GM18505 (cell line): Measurements from ENCODE around the gene EPN3.

Source experiments
- ATAC-seq: cut with Tn5 transposase; IDR thresholded peaks from one replicate; pipeline ENCODE4 v1.9.1; 2021; ENCODE audit not compliant: unreplicated experiment
- POLR2A ChIP-seq: IDR thresholded peaks from 4 replicates; pipeline ENCODE4 v1.6.1; 2011; ENCODE audit warnings: borderline replicate concordance; ENCODE audit not compliant: insufficient read depth, insufficient read length; ENCODE audit errors: extremely low read depth

Gene EPN3

DNA sequence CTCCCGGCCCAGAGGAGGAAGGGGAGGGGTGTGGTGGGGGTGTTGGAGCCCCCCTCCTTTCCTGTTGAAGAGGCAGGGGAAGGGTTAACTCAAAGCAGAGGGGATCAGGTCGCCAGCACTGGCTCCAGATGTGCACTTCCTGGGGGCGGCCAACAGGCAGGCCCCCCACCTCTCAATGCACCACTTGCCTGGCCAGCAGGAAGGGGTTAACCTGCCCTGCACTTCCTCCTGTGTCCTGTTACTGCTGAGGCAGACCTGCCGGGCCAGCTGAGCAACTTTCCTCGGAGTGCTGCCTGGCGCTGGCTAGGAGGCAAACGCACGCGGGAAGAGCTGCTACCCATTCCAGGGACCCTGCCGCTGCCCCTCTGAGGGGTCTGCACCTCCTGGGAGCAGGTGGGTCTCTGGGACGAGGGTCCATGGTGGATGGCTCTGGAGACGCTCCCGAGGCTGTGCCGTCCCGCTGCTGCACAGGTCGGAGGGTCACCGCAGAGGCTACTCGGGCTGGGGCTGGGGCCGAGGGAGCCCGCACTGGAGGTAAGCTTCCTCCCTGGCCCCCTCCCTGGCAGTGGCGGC lies at the start of gene EPN3:
Gene EPN3, plus strand, starts transcription at position 284 of the 573 bp plus-strand sequence. CDS start 3,822 bp downstream, outside the sequence.
- no peak for ATAC-seq
- no peak for TF ChIP-seq POLR2A

GRCh38 chr17:50483266-50483665 lies 49.3 kb upstream of the EPN3 start:
- ATAC-seq = no peak
- TF ChIP-seq POLR2A = no peak

DNA sequence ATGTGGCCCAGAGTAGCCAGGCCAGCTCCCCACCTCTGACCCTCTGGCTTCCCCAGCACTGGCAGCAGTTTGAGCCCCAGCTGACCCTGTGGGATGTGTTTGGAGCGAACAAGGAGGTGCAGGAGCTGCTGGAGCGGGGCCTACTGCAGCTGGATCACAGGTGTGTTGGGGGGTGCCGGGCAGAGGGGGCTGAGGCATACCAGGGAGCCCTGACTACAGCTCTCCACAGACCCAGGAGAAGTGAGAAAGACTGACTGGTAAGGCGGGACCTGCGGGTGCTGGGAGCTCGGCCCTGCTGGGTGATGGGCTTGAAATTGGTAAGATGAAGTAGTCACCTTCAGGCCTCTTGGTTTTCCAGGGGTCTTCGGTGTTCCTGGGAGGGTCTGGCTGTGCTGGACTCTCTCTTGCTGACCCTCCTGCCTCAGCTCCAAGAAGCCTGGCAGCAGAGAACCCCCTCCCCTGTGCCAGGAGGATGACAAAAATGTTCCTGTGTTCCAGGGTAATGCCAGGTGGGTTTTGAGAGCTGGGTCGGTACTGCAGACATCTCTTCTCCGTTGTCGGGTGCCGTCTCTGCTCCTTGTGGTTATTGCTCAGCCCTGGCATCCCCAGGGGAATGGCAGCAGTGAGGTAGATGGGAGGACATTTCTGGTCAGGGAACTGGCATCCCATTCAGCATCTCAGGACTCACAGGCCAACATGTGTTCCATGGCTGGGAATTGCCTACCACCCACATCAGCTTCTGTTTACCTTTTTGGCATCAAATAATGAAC lies 48.0 kb upstream of the EPN3 start:
- ATAC-seq = no peak
- TF ChIP-seq POLR2A = no peak

DNA sequence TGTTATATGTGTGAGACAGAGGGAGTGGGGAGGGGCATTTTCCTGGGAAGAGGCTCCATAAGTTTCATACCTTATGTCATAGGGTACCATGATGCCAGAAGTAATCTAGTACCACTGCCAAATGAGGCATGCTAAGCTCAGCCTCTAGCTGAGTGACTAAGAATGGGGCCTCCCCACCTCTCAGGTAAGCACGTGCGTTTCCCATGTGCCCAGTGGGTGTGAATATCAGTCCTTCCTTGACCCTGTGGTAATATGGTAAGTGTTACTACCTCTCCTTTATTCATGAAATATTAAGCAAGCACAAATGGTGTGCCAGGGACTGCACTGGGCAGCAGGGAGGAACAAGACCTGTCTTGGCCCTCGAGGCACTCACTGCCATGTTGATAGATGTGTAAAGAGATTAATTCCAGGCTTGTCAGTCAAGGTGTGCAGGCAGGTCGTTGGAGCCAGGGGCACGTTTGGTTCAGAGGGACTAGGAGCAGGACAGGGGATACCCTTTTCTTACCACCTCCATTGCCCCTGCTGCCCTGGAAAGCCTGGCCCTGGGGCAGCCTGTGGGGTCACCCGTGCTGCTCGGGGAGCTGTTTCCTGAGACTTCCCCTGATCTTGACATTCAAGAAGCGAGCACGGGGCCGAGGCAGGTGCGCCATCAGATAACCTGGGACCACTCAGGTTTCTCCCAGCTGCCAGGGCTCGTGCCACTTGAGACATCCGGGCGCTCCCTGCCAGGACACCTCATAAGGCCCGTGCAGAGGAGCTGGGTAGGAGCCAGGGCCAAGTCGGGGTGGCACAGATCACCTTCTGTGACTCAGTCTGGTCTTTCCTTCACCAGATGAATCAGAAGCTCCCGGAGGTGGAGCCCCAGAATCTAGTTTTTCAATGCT lies 45.1 kb upstream of the EPN3 start:
- ATAC-seq = no peak
- TF ChIP-seq POLR2A = no peak

DNA sequence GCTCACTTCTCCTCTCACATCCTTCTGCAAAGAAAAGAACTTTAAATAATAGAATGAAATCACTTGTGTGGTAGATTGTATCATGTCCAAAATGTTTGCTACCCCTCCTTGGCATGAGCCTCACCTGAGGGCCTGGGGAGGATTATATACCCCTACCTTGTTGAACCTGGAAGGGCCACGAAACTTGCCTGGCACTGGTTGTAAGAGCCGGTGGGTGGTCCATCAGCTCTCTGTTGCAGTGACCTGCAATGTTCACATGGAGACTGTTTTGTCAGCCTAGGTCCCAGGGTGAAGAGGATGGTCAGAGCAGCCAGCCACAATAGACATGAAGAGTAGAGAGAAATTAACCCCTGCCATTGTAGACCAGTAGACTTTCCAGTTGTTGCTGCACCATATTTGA lies 43.7 kb upstream of the EPN3 start:
- TF ChIP-seq POLR2A = no peak
- ATAC-seq = no peak

DNA sequence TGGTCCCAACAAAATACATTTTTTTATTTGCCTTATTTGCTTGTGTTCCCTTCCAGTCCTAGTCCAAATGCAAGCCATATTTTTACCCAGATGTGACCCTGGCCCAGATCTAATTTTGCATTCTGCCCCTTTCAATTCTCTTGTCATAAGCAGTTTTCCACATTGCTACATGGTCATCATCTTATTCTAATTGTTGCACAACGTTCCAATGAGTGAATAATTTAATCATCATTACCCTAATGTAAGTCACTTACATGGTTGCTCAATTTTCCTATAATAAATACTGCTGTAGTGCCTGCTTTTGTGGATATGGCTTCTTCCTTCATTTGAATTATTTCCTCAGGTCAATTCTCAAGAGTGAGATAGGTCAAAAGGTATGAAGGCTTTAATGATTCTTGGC lies 41.0 kb upstream of the EPN3 start:
- no peak for ATAC-seq
- TF ChIP-seq POLR2A = no peak

GRCh38 chr17:50492214-50492613 lies 40.3 kb upstream of the EPN3 start:
- TF ChIP-seq POLR2A = no peak
- ATAC-seq = no peak

DNA sequence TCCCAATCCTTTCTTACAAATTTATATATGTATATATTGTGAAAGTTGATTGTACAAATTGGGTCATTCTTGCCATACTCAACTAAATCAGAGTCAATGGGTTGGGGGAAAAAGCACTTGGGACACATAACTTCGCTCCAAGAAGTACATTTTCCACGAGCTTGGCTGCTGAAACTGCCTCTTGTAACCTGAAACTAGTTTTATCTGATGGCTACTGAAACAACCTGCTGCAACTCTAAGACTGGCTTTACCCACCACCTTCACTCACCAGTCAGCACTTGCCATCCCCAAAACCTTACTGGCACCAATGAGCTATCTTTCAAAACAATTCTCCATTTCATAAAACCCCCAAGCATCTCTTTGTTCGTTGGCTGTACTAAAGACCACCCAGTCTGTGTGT lies 38.8 kb upstream of the EPN3 start:
- no peak for TF ChIP-seq POLR2A
- no peak for ATAC-seq

DNA sequence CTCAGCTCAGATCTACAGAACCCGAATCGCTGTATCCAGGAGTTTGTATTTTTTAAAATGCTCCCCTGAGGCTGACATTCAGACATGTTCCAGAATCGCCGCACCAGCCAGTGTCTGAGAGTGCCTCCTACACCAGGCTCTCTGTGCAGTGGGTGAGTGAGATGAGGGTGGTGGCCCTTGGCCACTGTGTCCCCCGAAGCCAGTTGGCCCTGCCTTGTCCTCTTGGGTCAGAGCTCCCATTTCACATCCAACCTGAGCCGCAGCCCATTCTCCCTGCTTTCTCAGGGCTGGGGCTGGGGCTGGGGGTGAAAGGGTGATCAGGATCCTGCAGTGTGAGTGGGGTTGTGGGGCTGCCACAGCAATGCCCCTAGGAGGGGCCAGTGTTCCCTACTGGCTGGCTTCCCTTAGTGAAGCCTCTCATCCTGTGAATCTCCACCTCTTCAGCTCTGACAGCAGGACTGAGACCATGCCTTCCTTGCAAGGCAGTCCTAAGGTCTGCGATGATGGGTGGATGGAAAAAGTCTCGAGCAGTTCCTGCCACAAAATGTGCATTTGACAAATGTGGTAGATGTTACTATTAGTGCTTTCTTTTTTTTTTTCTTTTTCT lies 37.2 kb upstream of the EPN3 start:
- TF ChIP-seq POLR2A = no peak
- ATAC-seq = no peak

- ATAC-seq = no peak
- no peak for TF ChIP-seq POLR2A
These were observed 36.6 kb upstream of the EPN3 start for GRCh38 chr17:50495918-50496317.

- TF ChIP-seq POLR2A = no peak
- no peak for ATAC-seq
These were observed 34.3 kb upstream of the EPN3 start for GRCh38 chr17:50498021-50498874.

DNA sequence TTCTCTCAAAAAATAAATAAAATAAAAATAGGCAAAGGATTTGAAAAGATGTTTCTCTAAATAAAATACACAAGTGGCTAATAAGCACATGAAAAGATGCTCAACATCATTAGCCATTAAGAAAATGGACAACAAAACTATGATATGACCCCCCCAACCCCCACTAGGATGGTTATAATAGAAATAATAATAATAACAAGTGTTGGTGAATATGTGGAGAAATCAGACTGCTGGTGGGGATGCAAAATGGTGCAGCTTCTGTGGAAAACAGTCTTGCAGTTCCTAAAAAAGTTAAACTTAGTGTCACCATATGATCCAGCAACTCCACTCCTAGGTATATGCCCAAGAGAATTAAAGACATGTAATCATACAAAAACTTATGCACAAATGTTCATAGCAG lies 33.3 kb upstream of the EPN3 start:
- ATAC-seq = no peak
- TF ChIP-seq POLR2A = no peak

- no peak for TF ChIP-seq POLR2A
- ATAC-seq = no peak
These were observed 32.8 kb upstream of the EPN3 start for GRCh38 chr17:50499721-50500120.

DNA sequence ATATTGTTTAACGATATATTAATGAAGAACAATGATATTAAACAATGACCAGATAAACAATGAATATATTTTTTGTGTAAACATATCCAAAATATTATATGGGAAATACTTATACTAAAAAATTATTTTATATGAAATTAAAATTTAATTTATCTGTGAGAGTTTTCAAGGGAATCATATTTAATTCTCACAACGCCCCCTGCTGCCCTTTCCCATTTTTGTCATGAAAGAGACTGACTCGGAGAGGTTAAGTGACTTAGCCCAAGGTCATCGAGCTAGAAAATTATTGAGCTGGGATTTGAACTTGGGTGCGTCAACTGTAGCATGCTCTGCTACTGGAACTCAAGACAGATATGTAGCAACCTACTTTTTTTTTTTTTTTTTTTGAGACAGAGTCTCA lies 31.5 kb upstream of the EPN3 start:
- TF ChIP-seq POLR2A = no peak
- no peak for ATAC-seq
